ENCODE results near the gene PSKH1. TPM values are rescaled to one million over a fixed set of nuclear protein-coding genes. Genes with fewer than 3 reads are reported as not detected.

PSKH1 gene
- polyA plus RNA-seq, 1 donor from 2014 or later: 3.8 TPM

- TF ChIP-seq EP300 (conservative IDR thresholded peaks at IDR 0.05; ENCODE audit: poor library complexity, severe bottlenecking): no peak
- TF ChIP-seq MXI1 (conservative IDR thresholded peaks at IDR 0.05; ENCODE audit: poor library complexity, severe bottlenecking): no peak
- no peaks in the 10 kb centered on the region for H3K27me3 ChIP-seq (ENCODE audit: insufficient read depth, low read depth, low read length)
- no peaks in the 10 kb centered on the region for H3K9me2 ChIP-seq (ENCODE audit: insufficient read depth, low read length)
- no peak overlapping the region for H3K4me2 ChIP-seq (ENCODE audit: low read length)
- H2AFZ ChIP-seq (ENCODE audit: low read depth, low read length): no peak overlapping the region
- H3K79me2 ChIP-seq (replicated peaks; ENCODE audit: insufficient read depth, low read length): no peaks in the 10 kb centered on the region
- H3F3A ChIP-seq (ENCODE audit: insufficient read depth, low read length, poor library complexity, severe bottlenecking): no peaks in the 10 kb centered on the region
- no peak overlapping the region for H3K4me3 ChIP-seq (ENCODE audit: low read length)
- H3K36me3 ChIP-seq (ENCODE audit: insufficient read depth, low read length): peaks cover 8% of the 10 kb centered on the region
- H3K27ac ChIP-seq (ENCODE audit: low read length): no peak overlapping the region
- H3K9ac ChIP-seq (ENCODE audit: low read length): no peak overlapping the region
- no peaks in the 10 kb centered on the region for H4K20me1 ChIP-seq (ENCODE audit: insufficient read depth)
- H3K9me3 ChIP-seq (ENCODE audit: low read length): no peaks in the 10 kb centered on the region
These were observed 10.5 kb upstream of the PSKH1 start for GRCh38 chr16:67882374-67883145.

- Histone ChIP-seq H3K27ac (ENCODE audit: low read length) (no peak overlapping the region), H3F3A (ENCODE audit: insufficient read depth, low read length, poor library complexity, severe bottlenecking) (no peaks in the 10 kb centered on the region), H3K9me3 (ENCODE audit: low read length) (no peaks in the 10 kb centered on the region), H2AFZ (ENCODE audit: low read depth, low read length) (no peak overlapping the region), H3K79me2 (replicated peaks; ENCODE audit: insufficient read depth, low read length) (no peaks in the 10 kb centered on the region), H4K20me1 (ENCODE audit: insufficient read depth) (no peaks in the 10 kb centered on the region), H3K4me2 (ENCODE audit: low read length) (no peak overlapping the region), H3K4me3 (ENCODE audit: low read length) (no peak overlapping the region), H3K27me3 (ENCODE audit: insufficient read depth, low read depth, low read length) (no peaks in the 10 kb centered on the region), H3K36me3 (ENCODE audit: insufficient read depth, low read length) (peaks cover 8% of the 10 kb centered on the region), H3K9ac (ENCODE audit: low read length) (no peak overlapping the region), H3K9me2 (ENCODE audit: insufficient read depth, low read length) (no peaks in the 10 kb centered on the region)
- TF ChIP-seq TAF1 (IDR thresholded peaks at IDR 0.05; ENCODE audit: low read depth) (no peak), EZH2 (IDR thresholded peaks at IDR 0.05; ENCODE audit: borderline replicate concordance, insufficient read depth, low read length, poor library complexity, severe bottlenecking) (no peak), POLR2AphosphoS5 (IDR thresholded peaks at IDR 0.05) (no peak), SMC3 (conservative IDR thresholded peaks at IDR 0.05; ENCODE audit: poor library complexity) (no peak), MXI1 (conservative IDR thresholded peaks at IDR 0.05; ENCODE audit: poor library complexity, severe bottlenecking) (no peak), RAD21 (conservative IDR thresholded peaks at IDR 0.05) (no peak), EP300 (conservative IDR thresholded peaks at IDR 0.05; ENCODE audit: poor library complexity, severe bottlenecking) (no peak), CTCF (IDR thresholded peaks at IDR 0.05; ENCODE audit: poor library complexity, severe bottlenecking) (no peak), REST (IDR thresholded peaks at IDR 0.05; ENCODE audit: borderline replicate concordance) (no peak)
These were observed 9.7 kb upstream of the PSKH1 start for GRCh38 chr16:67883146-67883871.
